GM18526 (cell line): Measurements from ENCODE around the gene GYPC.

Experiments
- POLR2A ChIP-seq: IDR thresholded peaks from 3 replicates; pipeline ENCODE4 v1.6.1; 2011; ENCODE audit not compliant: insufficient read length; ENCODE audit errors: extremely low read depth

GYPC gene

DNA sequence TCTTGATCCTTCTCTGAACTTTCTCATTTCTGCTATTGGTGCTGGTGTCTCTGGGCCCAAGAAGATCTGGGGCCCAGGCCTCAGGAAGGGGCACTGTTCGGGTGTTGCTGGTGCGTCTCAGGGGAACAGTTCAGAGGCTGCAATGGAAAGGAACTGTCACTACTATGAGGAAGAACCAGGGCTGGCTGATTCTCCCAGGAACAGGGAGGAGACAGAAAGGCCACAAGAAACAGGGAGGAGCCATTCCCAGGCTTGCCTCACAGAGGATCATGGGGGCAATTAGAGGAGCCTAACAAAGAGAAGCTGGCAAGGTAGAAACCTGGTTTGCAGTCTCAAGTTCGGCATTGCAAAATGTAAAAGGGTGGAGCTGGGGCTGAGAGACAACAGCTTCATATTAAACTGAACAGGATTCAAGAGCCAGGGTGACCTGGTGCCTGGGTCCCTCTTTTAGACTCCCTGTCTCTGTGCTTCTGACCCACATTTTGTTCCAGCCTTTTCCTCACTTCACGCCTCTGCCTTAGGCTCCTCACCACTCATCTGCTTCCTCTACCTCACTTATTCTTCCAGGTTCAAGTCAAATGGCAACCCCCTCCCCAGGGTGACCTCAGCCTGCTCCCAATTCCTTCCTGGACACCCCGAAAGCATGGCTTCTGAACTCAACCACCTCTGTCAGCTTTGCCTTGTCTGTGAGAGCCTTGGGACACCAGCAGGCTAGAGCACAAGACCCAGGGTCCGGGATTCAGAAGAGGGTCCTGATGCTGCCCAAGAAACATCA is 58.4 kb downstream of the GYPC start:
- no peak for TF ChIP-seq POLR2A

DNA sequence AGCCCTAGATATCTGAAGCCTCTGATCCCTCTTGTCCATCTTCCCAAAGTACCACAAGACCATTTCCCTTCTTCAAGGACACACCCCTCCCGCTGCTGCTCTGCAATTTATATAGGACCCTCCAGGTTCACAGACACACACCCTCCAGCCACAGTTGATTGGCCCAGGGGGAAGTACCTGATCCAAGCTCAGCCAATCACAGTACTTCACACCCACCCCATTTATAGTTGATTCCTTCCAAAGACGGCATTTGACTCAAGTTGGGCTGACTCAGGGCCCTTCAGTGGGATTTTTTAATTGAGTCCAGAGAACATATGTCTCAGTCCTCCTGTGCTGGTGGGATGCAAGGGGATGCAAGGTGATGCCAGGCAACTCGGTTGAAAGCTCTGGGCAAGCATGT is 59.2 kb downstream of the GYPC start:
- TF ChIP-seq POLR2A: no peak

DNA sequence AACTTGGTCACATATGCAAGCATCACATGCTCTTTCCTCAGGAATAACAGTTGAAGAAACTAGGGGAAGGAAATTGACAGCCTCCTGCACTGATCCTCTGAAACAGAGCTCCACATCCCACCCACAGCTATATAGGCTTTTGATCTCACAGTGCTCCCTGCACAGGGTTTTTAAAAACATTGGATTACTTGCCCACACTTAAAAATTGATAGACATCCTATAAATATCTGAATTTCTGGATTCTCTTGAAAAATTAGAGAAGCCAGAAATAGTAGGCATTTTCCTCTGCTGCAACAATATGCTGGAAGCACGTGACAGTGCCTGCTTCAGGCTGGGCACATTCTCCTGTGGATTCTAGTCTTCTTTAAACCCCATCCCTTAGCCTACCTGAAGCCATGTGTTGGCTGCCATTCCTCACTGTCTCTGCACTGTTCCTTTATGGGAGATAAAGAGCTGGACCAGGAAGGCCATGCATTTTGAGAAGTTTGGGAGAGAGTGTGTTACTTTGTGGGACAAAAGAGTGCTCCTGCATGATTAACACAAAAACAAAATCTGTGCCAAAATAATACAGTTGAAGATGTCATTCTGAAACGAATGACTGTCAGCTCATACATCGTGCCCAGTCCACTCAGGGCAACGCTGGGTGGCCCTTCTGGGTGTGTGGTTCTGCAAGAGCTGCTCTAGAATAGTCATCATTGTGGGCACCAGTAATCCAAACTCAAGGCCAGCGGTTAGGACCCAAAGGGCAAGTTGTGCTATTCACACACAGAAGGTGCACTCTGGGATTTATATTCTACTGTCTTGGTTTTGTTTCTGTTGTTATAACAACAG is 59.8 kb downstream of the GYPC start:
- TF ChIP-seq POLR2A: no peak

DNA sequence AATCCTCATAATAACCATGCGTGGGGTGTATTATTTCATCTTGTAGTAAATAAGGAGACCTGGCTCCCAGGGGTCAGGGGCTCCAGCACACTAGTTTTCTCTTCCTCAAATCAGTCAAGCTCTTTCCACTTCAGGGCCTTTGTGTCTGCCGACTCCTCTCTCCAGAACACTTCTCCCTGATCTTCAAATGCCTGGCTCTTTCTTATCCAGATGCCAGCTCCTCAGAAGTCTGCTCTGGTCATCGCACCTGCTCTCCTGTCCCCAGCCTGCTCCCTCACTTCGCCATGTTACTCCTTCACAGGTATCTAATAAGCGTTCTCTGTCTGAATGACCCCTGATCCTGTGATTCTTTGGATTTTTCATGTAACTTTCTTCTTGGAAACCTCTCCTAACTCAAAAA is 62.0 kb downstream of the GYPC start:
- TF ChIP-seq POLR2A: no peak

DNA sequence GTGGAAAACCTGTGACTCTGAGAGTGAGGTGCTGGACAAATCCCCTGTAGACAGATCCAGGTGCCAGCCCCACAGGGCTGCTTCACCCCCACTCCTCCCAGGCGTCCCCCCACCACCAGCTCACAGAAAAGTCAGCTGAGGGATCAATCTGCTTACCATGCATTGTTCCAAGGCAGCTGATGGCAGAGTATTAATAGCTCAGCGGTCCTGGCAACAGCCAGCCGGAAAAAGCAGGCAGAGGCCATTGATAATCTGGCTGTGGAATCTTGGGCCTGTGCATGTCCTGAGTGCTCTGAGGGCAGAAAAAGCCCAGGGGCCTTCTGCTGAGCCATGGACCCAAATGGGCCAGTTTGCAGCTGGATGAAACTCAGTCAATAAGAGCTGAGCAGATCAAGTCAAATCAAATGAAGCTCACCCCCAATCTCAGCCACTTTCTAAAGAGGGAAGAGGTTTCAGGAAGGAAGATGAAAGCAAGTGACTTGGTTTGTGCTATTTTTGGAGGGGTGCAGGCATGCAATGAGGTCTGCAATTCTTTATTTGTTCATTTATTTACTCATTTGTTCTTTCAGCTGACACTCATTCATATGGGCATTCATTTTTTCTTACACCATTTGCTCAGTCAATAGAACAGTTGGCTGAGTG is 63.4 kb downstream of the GYPC start:
- TF ChIP-seq POLR2A: no peak

DNA sequence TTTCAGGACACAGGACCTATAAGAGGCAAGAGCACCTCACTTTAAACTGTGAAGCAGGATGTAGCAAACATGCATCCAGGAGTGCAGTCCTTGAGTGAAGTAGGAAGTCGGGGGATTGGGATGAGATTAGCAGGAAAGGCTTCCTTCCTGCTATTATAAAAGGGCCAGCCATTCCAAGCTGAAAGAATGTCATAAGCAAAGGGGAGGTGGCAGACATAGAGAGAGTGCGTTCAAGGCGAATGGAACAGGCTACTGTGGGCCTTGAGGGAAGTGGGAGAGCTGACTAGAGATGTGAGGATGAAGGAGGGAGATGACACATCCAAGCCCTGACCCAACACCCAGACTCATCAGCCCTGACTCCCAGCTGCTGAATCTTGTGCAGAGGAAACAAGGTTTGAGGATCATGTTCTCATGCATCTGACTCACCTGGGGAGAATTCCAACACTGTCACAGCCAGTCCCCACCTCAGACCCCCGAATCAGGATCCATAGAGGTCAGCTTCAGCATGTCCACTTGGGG is 63.9 kb downstream of the GYPC start:
- TF ChIP-seq POLR2A: no peak

DNA sequence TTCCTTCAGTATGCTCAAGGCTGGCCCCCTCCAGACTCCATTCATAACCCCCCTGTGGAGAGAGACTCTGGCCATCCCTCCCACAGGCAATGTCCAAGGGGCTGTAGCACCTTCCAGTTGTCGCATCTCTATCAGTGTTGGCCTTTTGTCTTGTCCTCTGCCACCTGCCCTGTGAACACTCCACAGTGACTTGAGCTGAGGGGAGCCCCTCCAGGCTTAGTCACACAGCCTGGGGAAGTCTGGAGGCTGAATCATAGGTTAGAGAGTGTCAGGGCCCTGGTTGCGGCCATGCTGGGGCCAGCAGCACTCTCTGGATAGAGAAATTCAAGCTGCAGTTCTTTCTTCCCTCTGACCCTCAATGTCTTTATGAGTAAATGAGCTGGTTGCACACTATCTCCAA is 64.7 kb downstream of the GYPC start:
- no peak for TF ChIP-seq POLR2A

DNA sequence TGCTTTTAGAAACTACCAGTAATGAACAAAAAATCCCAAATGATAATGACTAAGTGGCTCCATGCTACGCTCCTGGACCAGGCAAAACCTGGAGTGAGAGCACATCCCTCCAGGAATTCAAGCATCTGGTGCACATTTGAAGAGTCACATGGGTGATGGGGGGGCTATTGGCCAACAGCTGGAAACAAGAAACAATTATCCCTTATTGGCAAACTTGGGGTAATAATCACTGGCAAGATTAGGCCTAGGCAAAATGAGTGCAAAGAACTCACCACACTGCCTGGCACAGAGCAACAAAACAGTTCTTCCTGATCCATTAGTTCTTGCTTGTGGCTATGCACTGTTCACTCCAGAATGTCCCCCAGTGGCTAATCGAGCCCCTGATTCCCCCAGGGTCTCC is 66.1 kb downstream of the GYPC start:
- TF ChIP-seq POLR2A: no peak

DNA sequence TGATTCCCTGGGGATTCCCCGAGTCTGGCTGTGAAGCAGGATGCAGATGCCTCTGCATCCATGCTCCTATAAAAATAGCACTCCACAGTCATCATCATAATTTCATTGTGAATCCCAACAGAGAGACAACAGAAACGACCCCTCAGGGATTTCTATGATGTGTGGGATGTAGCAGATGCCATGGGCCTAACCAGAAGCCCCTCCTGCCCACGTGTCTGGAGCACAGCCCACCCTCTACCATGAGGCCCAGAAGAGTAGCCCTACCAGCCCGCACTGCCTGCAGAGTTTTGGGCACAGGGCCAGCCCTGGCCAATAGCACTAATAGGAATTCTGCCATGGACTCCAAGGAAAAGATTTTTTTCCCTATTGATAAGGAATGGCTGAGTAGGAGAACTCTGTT is 66.6 kb downstream of the GYPC start:
- TF ChIP-seq POLR2A: no peak

DNA sequence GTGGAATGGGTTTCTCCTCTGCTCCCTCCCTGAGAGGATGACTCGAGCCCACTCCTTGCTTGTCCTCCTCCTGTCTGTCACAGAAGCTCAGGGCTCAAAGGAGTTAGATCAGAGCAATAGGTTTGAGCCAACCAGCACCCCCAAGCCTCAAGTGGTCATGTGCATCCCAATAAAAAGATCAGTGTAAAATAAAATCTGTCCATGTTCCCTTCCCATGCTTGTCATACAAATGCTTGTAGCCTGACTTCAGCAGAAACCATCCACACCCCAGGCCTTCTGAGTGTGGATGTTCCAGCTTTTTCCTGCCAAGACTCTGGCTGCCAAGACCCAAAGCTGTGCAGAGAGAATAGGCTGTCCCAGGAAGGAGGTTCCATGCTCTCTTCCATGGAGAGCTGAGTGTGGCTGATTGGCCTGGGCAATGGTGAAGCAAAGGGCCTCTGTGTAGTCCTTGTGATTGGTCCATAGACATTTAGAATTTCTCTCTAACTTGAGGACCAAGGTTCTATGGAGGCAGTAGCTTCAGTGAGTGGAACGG is 67.4 kb downstream of the GYPC start:
- TF ChIP-seq POLR2A: no peak

DNA sequence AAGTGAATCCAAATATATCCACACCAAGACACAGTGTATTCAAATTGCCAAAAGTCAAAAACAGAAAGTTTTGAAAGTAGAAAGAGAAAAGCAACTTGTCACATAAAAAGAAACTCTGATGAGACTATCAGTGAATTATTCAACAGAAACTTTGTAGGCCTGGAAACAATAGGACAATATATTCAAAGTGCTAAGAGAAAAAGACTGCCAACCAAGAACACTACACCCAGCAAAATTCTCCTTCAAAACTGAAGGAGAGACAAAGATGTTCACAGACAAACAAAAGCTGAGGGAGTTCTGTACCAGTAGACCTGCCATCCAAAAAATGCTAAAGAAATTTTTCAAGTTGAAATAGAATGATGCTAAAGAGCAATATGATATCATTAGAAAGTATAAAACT is 69.6 kb downstream of the GYPC start:
- TF ChIP-seq POLR2A: no peak

DNA sequence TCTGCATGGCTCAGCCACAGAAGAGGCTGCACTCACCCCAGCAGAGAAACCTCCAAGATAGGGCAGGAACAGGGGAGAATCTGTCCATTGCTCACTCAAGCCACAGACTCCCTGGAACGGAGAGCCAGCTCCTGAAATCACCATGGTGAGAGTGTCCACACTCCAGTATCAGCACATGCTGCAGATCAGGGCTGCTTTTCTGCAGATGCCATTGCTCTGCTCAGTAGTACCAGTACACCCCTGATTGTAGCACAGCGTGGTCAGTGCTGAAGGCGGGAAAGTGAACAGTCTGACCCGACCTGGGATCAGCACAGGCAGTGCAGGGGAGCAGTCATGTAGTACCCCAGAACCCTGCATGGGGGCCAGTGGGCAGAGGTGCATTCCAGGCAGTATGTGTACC is 73.9 kb downstream of the GYPC start:
- TF ChIP-seq POLR2A: no peak

DNA sequence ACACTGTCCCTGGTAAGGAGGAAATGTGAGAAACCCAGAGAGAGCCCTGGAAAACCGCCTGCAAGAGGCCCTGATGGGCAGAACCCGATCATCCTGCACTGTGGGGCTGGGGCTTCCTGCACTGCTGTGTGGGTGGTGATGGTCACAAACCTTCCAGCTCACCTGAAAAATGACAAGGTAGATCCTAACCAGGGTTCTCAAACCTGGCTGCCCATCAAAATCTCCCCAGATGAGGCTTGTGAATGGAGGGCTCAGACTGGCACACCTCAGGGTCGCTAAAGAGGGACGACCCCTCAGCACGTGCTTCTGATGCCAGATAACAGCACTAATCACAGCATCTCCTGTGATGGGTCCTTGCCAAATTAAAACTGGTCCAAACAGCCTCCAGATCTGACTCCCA is 74.7 kb downstream of the GYPC start:
- TF ChIP-seq POLR2A: no peak

DNA sequence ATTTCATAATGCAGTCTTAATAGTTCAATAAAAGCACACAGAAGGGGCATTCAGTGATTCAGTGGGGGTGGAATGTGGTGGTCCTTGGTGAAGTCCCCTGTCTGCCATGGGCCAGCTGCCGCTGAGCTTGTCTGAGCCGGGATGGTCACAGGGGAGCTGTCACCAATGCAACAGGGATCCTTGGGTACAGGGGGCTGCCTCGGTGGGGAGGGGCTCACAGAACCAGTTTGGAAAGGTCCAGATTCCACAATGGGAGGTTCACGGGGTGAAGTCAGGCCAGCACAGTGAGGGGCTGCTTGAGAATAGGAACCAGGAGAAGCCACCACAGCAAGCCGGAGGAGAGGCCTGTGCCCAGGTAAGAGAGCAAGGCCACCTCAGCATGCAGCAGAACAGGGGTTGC is 75.4 kb downstream of the GYPC start:
- TF ChIP-seq POLR2A: no peak

DNA sequence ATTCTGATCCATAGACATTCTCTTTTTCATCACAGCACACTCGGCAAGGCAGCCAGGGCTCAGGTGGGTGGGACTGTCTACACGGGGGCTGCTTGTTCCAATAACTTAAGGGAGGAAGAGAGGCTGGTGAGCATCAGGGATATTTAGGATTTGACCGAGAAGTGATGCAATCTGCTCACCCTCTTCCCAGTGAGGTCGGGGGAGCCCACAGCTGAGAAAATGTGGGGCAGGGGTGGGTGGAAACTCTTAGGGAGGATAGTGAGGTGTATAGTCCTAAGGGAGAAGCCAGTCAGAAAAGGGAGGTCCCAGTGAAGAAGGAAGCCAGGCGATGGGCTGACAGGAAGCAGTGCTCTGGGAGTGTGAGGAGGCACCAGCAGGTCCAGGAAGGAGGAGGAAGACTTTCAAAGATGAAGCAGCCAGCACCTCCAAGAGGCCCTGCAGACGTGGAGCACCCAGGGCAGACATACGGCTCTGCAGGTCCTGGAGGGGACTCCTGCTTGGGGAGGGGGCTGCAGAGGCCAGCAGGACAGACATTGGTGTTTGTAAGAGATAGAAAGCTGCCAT is 76.8 kb downstream of the GYPC start:
- no peak for TF ChIP-seq POLR2A
